GM12891 (cell line): ENCODE data around the gene PSD.

Experiments used
- POLR2A ChIP-seq: IDR thresholded peaks from 2 replicates; pipeline ENCODE4 v1.6.1; 2011; ENCODE audit warnings: low read depth, low read length, control low read depth
- POLR2AphosphoS5 ChIP-seq: IDR thresholded peaks from 2 replicates; pipeline ENCODE4 v1.6.1; 2011; ENCODE audit warnings: low read depth, low read length, control low read depth
- POU2F2 ChIP-seq: IDR thresholded peaks from 2 replicates; pipeline ENCODE4 v1.6.1; 2011; ENCODE audit warnings: low read depth, mild to moderate bottlenecking, control low read depth, low read length, moderate library complexity
- SPI1 ChIP-seq: IDR thresholded peaks from 2 replicates; pipeline ENCODE4 v1.6.1; 2011; ENCODE audit warnings: low read depth, low read length, control low read depth
- TAF1 ChIP-seq: IDR thresholded peaks from 2 replicates; pipeline ENCODE4 v1.6.1; 2011; ENCODE audit warnings: low read depth, low read length, control low read depth

DNA sequence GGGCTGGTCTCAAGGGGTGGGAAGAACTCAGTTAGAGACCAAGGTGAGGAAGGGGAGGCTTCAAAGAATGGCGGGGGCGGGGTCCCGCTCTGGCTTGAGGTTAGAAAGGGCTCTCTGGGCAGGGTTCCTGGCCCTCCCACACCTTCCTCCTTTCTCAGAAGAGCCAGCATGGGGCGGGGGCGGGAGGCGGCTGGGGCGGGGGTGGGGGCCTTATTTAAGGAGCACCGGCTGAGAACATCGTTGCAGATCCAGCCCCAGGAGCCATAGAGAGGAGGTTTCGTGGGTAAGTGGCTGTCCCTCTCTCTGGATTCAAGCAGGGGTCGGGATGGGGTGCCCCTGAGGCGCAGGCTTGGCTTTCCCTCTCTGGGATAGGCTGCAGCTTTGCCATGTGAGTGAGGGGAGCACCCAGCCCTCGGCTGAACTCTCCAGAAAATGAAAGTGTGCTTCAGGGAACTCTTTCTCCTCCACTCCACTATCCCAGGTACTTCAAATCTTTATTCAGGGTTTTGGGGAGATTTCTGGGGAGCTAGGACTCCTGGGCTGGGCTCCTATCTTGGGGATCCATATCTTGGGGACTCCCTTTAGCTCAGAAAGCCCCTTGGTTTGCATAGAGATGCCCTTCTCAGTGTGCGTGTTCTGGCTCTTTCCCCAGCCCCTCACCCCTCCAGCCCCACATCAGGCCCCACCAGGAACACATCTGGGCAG lies 17.1 kb upstream of the PSD start:
- TF ChIP-seq POLR2AphosphoS5: no peak
- TF ChIP-seq POLR2A: peak; percentile 73
- TF ChIP-seq SPI1: no peak
- TF ChIP-seq TAF1: peak; percentile 46; the same call in 1 of the 2 replicates
- no peak for TF ChIP-seq POU2F2
